ENCODE data around the gene CCL15.

The CCL15 gene

GRCh38 chr17:35969558-35970380, 31.6 kb downstream of the CCL15 start:
- H3K4me3 ChIP-seq (ENCODE audit: low read depth, low read length), result no peak overlapping the region
- H3K4me1 ChIP-seq, result no peaks in the 10 kb centered on the region
- TF ChIP-seq CTCF (IDR thresholded peaks at IDR 0.05; ENCODE audit: low read depth, low read length), result peak; percentile 86
- no peaks in the 10 kb centered on the region for H3K9me3 ChIP-seq
- peaks cover 24% of the 10 kb centered on the region for H3K27me3 ChIP-seq
- H3K36me3 ChIP-seq, result no peaks in the 10 kb centered on the region
- DNase-seq, result peak; percentile 74

- Histone ChIP-seq H3K27me3 (peaks cover 34% of the 10 kb centered on the region), H3K36me3 (no peaks in the 10 kb centered on the region), H3K4me1 (no peaks in the 10 kb centered on the region), H3K4me3 (ENCODE audit: low read depth, low read length) (no peak overlapping the region), H3K9me3 (no peaks in the 10 kb centered on the region)
- no peak for DNase-seq
- TF ChIP-seq CTCF (IDR thresholded peaks at IDR 0.05; ENCODE audit: low read depth, low read length), result no peak
These were observed 32.8 kb downstream of the CCL15 start for GRCh38 chr17:35968520-35969054.

- H3K4me3 ChIP-seq (ENCODE audit: low read depth, low read length), result no peak overlapping the region
- H3K27me3 ChIP-seq, result peaks cover 59% of the 10 kb centered on the region
- H3K4me1 ChIP-seq, result no peaks in the 10 kb centered on the region
- no peak for DNase-seq
- TF ChIP-seq CTCF (IDR thresholded peaks at IDR 0.05; ENCODE audit: low read depth, low read length), result no peak
- no peaks in the 10 kb centered on the region for H3K9me3 ChIP-seq
- no peaks in the 10 kb centered on the region for H3K36me3 ChIP-seq
These were observed 36.1 kb downstream of the CCL15 start for GRCh38 chr17:35965272-35965671.

GRCh38 chr17:35963663-35964062, 37.7 kb downstream of the CCL15 start:
- no peak for TF ChIP-seq CTCF (IDR thresholded peaks at IDR 0.05; ENCODE audit: low read depth, low read length)
- H3K36me3 ChIP-seq, result no peaks in the 10 kb centered on the region
- no peaks in the 10 kb centered on the region for H3K4me1 ChIP-seq
- DNase-seq, result no peak
- H3K27me3 ChIP-seq, result peaks cover 69% of the 10 kb centered on the region
- H3K4me3 ChIP-seq (ENCODE audit: low read depth, low read length), result no peak overlapping the region
- no peaks in the 10 kb centered on the region for H3K9me3 ChIP-seq

- no peak for TF ChIP-seq CTCF (IDR thresholded peaks at IDR 0.05; ENCODE audit: low read depth, low read length)
- peaks cover 32% of the 10 kb centered on the region for H3K27me3 ChIP-seq
- H3K4me3 ChIP-seq (ENCODE audit: low read depth, low read length), result no peak overlapping the region
- DNase-seq, result no peak
- H3K36me3 ChIP-seq, result no peaks in the 10 kb centered on the region
- no peaks in the 10 kb centered on the region for H3K4me1 ChIP-seq
- H3K9me3 ChIP-seq, result no peaks in the 10 kb centered on the region
These were observed 47.6 kb downstream of the CCL15 start for GRCh38 chr17:35953720-35954119.

GRCh38 chr17:35949401-35949800, 52.0 kb downstream of the CCL15 start:
- Histone ChIP-seq H3K27me3 (peaks cover 20% of the 10 kb centered on the region; the same call in 1 of the 2 replicates), H3K36me3 (no peaks in the 10 kb centered on the region), H3K4me1 (no peaks in the 10 kb centered on the region), H3K9me3 (no peaks in the 10 kb centered on the region), H3K4me3 (ENCODE audit: low read depth, low read length) (no peak overlapping the region)
- no peak for DNase-seq
- no peak for TF ChIP-seq CTCF (IDR thresholded peaks at IDR 0.05; ENCODE audit: low read depth, low read length)
